Inferior parietal cortex (tissue), 1 donor: Measurements from ENCODE around the gene HOXC6.

Experiments
- DNase-seq: peaks from one replicate; pipeline ENCODE4 v3.0.0-alpha.2; 2016; ENCODE audit errors: extremely low spot score

Gene HOXC6

DNA sequence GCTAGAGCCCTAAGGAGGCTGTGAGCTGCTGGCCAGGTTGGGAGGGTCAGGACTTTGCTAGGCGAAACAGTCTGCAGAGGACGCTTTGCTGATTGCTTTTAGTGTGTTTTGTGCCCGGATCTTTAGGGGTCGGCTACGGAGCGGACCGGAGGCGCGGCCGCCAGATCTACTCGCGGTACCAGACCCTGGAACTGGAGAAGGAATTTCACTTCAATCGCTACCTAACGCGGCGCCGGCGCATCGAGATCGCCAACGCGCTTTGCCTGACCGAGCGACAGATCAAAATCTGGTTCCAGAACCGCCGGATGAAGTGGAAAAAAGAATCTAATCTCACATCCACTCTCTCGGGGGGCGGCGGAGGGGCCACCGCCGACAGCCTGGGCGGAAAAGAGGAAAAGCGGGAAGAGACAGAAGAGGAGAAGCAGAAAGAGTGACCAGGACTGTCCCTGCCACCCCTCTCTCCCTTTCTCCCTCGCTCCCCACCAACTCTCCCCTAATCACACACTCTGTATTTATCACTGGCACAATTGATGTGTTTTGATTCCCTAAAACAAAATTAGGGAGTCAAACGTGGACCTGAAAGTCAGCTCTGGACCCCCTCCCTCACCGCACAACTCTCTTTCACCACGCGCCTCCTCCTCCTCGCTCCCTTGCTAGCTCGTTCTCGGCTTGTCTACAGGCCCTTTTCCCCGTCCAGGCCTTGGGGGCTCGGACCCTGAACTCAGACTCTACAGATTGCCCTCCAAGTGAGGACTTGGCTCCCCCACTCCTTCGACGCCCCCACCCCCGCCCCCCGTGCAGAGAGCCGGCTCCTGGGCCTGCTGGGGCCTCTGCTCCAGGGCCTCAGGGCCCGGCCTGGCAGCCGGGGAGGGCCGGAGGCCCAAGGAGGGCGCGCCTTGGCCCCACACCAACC lies 1.5 kb downstream of the HOXC6 start:
- DNase-seq, result no peak

GRCh38 chr12:54030442-54030801 lies 2.2 kb downstream of the HOXC6 start:
- DNase-seq, result no peak

GRCh38 chr12:54030889-54031471 lies 2.7 kb downstream of the HOXC6 start:
- DNase-seq, result no peak

DNA sequence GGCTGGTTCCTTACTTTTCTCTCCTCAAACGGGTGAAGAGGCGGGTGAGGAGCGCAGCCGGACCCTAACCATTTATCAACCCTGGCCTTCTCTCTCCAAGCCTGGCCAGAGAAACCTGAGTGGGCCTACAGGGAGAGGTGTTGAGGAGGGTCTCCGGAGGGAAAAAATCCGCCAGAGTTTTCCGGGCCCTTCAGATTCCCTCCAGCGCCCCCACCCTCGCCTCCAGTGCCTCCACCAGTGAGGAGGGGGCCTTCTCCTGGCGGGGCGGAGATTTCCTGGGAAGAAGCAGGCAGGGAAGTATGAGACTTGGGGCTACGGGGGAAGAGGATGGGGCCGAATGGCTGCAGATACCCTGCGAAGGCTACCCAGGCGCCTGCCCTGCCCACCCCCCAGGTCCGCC lies 3.2 kb downstream of the HOXC6 start:
- no peak for DNase-seq

GRCh38 chr12:54032086-54032619 lies 3.9 kb downstream of the HOXC6 start:
- no peak for DNase-seq

- DNase-seq, result no peak
These were observed 4.4 kb downstream of the HOXC6 start, which contains the start of gene HOXC5 for GRCh38 chr12:54032627-54033100. Gene HOXC5 (plus strand): TSS chr12:54033050. CDS start chr12:54033123, 73 bp downstream.

GRCh38 chr12:54033106-54033979 lies 5.1 kb downstream of the HOXC6 start:
- DNase-seq, result no peak

DNA sequence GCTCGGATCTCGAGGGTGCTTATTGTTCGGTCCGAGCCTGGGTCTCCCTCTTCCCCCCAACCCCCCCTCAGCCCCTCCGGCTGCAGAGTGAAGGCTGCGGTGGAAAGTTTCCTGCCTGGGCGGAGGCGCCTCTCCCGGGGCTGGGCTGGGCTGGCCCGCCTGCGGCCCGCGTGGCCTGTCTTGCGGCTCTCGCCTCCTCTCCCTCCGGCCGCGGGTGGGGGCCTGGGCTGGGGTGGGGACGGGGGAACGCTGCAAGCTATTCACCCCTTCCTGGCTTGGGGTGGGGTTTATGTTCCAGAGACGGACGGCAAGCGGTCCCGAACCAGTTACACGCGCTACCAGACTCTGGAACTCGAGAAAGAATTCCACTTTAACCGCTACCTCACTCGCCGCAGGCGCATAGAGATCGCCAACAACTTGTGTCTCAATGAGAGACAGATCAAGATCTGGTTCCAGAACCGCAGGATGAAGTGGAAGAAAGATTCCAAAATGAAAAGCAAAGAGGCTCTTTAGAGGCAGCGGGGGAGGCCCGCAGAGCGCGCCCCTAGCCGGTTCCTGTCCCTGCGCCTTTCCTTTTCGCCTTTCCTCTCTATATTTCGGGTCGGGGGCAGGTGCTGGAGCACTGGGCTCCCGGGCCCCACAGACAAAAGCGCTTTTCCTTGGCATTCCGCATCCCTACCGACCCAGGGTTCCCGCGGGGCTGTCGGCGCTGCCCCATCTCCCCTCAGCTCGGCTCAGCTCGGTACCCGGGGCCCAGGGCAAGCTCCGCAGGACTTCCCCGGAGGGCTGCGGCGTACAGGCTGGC lies 5.9 kb downstream of the HOXC6 start:
- no peak for DNase-seq

DNA sequence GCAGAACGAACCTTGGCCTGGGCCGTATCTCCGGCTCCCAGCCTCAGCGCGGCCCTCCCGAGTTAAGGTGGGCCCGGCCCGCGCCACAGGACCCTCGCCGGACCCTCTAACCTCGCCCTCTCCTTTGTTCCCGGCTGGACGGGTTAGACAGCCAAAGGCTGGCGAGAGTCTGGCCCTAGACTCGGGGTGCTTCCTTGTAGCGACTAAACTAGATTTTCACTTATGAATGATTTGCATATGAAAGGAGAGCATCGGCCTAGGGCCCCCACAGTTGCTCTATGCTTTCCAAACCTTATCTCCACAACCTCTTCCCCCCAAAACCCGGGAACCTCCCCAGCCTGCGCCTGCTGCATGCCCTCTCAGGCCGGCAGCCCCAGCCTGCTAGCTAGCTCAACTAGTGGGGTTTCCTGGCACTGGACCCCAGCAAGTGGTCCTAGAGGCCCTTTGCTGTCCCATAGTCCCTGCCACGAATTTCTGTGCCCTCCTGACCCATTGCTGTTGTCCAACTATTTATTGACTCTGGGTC lies 6.6 kb downstream of the HOXC6 start:
- no peak for DNase-seq

DNA sequence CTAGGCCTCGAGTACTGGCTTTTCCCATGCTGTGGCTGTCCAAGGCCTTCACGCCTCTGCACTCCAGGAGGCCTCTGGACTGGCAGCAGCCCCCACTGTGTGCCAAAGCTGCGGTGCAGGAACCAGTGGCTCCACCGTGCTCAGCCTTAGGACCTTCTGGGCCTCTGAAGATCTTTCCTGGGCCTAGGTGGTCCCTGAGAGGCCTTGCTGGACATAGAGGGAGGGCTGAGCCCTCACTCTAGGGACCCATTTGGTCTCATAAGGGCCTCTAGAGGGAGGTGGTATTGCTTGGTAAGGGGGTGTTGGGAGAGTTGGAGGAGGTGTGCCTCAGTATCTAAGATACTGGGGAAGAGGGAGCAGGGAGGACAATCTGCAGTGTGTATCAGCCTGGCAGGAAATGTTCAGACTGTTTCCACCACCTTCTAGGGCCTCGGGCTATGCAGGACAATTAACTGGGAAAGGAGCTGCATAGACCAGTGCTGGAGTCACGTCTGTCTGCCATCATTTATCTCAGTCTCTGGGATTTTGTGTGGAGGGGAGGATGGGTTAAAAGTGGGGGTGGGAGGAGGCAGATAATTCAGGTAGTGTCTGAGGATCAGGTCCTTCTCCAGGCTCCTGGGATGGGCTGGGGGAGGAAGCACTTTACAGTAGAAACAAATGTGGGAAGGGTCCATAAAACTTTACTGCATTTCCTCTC lies 7.5 kb downstream of the HOXC6 start:
- no peak for DNase-seq

DNA sequence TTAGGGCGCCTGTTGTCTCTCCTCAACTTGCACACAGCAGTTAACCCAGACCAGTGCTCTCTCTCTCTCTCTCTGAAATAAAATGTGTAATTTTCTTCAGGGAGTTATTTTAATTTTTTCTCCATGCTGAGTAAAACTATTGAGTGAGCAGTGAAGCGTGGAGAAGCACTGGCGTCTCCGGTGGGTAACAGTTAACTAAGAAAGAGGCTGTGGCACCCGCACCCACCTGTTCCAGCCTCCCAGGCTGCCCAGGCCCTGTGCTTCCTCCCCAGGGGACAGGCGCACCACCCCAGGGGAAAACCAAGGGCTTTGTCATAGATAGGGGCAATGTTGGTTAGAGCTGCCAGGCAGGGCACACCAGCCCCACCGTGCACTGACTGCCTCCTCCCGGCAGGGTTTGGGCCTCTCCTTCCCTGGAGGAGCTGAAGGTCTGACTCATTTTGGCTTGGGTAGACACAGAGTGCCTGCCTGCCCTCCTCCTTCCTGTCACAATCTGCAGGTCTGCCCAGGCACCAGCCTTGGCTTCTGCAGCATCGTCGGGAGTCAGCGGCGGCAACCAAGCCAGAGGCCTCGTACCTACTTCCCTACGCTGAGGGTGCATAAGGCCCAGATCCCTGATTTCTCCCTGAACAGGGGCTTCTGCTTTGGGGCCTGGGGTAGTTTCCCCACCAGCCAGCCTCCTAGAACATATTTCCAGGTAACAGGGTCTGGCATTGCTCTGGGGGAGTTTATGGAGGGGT lies 8.6 kb downstream of the HOXC6 start:
- no peak for DNase-seq

GRCh38 chr12:54037360-54038283 lies 9.4 kb downstream of the HOXC6 start:
- no peak for DNase-seq

- DNase-seq, result no peak
These were observed 10.1 kb downstream of the HOXC6 start for GRCh38 chr12:54038284-54038870.

GRCh38 chr12:54038871-54039414 lies 10.7 kb downstream of the HOXC6 start:
- DNase-seq, result no peak

DNA sequence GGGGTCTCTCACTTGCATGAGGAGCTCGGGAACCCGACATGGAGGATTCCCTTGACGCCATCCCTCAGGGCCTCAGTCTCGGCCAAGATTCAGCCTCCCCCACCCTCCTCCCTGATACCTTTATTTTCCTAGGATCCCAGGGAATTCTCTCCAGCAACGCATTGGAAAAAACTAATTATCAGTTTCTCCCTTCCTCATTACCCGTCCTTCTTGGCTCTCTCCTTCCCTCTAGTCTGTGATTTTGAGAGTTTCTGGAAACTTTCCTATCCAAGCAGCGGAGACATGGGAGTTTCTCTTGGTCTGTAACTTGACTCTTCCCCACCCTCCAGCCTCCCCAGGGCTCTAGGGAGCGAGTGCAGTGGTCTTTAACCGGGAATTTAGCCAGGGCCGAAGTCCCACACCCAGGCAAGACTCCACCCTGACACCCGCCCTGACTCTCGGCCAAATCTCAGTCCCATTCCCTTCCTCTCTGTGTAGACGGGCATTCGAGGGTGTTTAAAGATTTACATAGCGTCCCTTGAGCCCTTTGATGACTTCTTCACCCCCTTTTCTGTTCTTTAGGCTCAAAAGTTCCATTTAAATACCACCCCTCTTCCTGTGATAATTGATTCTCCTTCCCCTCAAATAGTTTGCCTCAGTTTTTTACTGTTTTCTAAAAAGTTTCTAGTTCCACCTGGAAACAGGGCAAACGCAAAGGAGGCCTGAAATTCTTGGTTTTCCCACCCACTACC lies 11.3 kb downstream of the HOXC6 start:
- no peak for DNase-seq

DNA sequence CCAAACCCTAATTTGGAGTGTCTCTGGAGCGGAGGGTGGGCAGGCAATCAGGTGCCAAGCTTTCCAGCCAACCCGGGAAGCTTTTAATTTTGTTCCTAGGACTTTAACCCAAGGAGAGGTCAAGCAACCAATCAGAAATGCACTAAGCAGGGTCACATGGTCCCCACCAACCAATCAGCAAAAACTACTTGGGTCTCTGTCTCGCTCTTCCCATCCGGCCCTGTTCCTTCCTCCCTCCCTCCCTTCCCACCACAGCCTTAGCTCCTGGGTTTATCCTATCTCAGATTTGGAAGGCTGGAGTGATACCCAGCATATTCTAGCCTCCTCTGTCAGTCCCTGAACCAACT lies 11.9 kb downstream of the HOXC6 start:
- no peak for DNase-seq

DNA sequence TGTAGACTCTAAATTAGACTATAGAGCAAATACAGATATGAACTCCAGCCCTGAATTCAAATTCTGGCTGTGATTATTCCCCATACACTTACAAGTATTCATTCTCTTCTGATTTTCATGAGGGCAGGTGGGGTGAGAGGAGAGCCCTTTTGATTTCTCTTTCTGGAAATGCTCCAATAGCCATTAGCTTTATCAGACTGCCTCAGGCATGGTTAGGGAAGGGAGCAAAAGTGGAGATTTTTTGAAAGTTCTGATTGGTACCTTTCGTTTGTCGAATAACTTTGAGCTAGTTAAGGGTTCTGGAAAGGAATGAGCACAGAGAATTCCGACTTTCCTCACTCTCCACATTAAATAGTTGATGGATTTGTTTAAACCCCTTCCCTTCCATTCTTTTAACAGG lies 12.4 kb downstream of the HOXC6 start:
- DNase-seq, result no peak
